K562 (cell line): ENCODE measurements around the gene C1QL2. TPM values are rescaled to one million over a fixed set of nuclear protein-coding genes. Genes with fewer than 3 reads are reported as not detected.
A peak's percentile ranks its signal among the peaks of the same experiment; 100 is the strongest.

Experiments
- ATAC-seq: fragments of 200-7000 bp; cut with Tn5 transposase; 3 replicates; pipeline ENCODE4 v1.9.1; 2020; ENCODE audit warnings: moderate library complexity
- Bru-seq: library from RNA; stranded (reverse); fragments of 400-500 nt; gene quantifications from one replicate; lab custom pipeline; 2021; lab: Mats Ljungman, UMichigan
- BruChase-seq, 2 experiments: library from RNA; stranded (reverse); fragments of 400-500 nt; gene quantifications; one replicate each; lab custom pipeline; 2021; lab: Mats Ljungman, UMichigan
- BruUV-seq: library from RNA; stranded (reverse); fragments of 400-500 nt; replicated peaks from 2 replicates; lab custom pipeline; 2021; lab: Mats Ljungman, UMichigan
- CTCF ChIA-PET: fragments of 300-600 bp; formaldehyde crosslinking; extraction: SDS; loops from one replicate; lab custom pipeline; 2021; ENCODE audit warnings: low intra/inter-chr PET ratio; lab: Yijun Ruan, JAX
- POLR2A ChIA-PET: fragments of 300-600, 350-650 bp; sonication (Branson Sonifier 250); formaldehyde crosslinking; extraction: SDS; loops from one replicate; lab custom pipeline; 2021; ENCODE audit warnings: antibody characterized with exemption, inconsistent platforms; lab: Yijun Ruan, JAX
- DNase-seq, 4 experiments: peaks; one replicate each; pipeline versions ENCODE4 v3.0.0 to v3.0.0-alpha.2; 2011 to 2018; ENCODE audit warnings: low spot score in 3 of 4, mixed read lengths in 3 of 4; ENCODE audit errors: extremely low read depth in 1 of 4
- FAIRE-seq: peaks from 2 replicates; lab custom pipeline; 2011; peaks lifted over from hg19 to GRCh38; lab: Jason Lieb, UNC
- H2AFZ ChIP-seq: 2 replicates; pipeline ENCODE4 v1.6.0; 2011; ENCODE audit warnings: low read depth, low read length, control low read depth, inconsistent platforms
- H3K27ac ChIP-seq: fragments of 200-600 bp; 3 replicates; pipeline ENCODE4 v1.8.0; 2011; ENCODE audit warnings: low read depth, mild to moderate bottlenecking, control low read depth, inconsistent platforms, low read length, moderate library complexity, mixed read lengths; ENCODE audit errors: extremely low read depth
- H3K27me3 ChIP-seq, 2 experiments: fragments of 300-600 bp in 1 of 2; 2 replicates in 1 of 2; 3 replicates in 1 of 2; pipeline versions ENCODE4 v1.6.0 to v1.8.0; 2011; ENCODE audit warnings: inconsistent platforms in 2 of 2, low read length in 2 of 2, mild to moderate bottlenecking in 1 of 2, mixed read lengths in 1 of 2, moderate library complexity in 1 of 2; ENCODE audit not compliant: control insufficient read depth in 2 of 2, insufficient read depth in 2 of 2
- H3K36me3 ChIP-seq: fragments of 300-600 bp; 3 replicates; pipeline ENCODE4 v1.8.0; 2011; ENCODE audit warnings: mild to moderate bottlenecking, low read length, inconsistent platforms; ENCODE audit not compliant: control insufficient read depth, insufficient read depth
- H3K4me1 ChIP-seq, 2 experiments: fragments of 200-600 bp in 1 of 2; replicated peaks in 1 of 2; 2 replicates in 1 of 2; 3 replicates in 1 of 2; pipeline versions ENCODE4 v1.5.1 to v1.8.0; 2011; ENCODE audit warnings: inconsistent platforms in 2 of 2, low read length in 2 of 2, mild to moderate bottlenecking in 1 of 2, mixed read lengths in 1 of 2, moderate library complexity in 1 of 2; ENCODE audit not compliant: control insufficient read depth in 2 of 2, insufficient read depth in 2 of 2
- H3K4me2 ChIP-seq: 2 replicates; pipeline ENCODE4 v1.6.1; 2011; ENCODE audit warnings: low read length, control low read depth, inconsistent platforms, mixed read lengths; ENCODE audit not compliant: insufficient read depth
- H3K4me3 ChIP-seq: fragments of 200-600 bp; sonication (generic), shearing (Covaris generic); 2 replicates; pipeline ENCODE4 v1.5.1; 2016; ENCODE audit warnings: control low read depth, inconsistent platforms
- H3K79me2 ChIP-seq: fragments of 200-600 bp; 3 replicates; pipeline ENCODE4 v1.8.0; 2011; ENCODE audit warnings: low read length, inconsistent platforms; ENCODE audit not compliant: control insufficient read depth, insufficient read depth
- H3K9ac ChIP-seq, 2 experiments: 2 replicates each; pipeline versions ENCODE4 v1.6.0 to v1.6.1; 2011; ENCODE audit warnings: low read depth in 2 of 2, low read length in 2 of 2, control low read depth in 1 of 2, inconsistent platforms in 1 of 2, mild to moderate bottlenecking in 1 of 2, mixed read lengths in 1 of 2; ENCODE audit not compliant: insufficient read depth in 1 of 2
- H3K9me1 ChIP-seq: one replicate; pipeline ENCODE4 v1.6.0; 2011; ENCODE audit warnings: inconsistent platforms, mild to moderate bottlenecking, low read length, moderate library complexity; ENCODE audit not compliant: control insufficient read depth, insufficient read depth
- H3K9me3 ChIP-seq: replicated peaks from 2 replicates; pipeline ENCODE4 v1.5.1; 2011; ENCODE audit warnings: low read depth, low read length, inconsistent platforms; ENCODE audit not compliant: control insufficient read depth, insufficient read depth
- H4K20me1 ChIP-seq: replicated peaks from 2 replicates; pipeline ENCODE4 v1.6.1; 2011; ENCODE audit warnings: low read length, inconsistent platforms, mixed read lengths; ENCODE audit not compliant: control insufficient read depth, insufficient read depth
- EGR1 ChIP-seq: fragments of 450-650 bp; conservative IDR thresholded peaks from 2 replicates; pipeline ENCODE4 v1.6.1; 2017; ENCODE audit warnings: mild to moderate bottlenecking
- SREBF2 ChIP-seq: sonication (generic); formaldehyde crosslinking; IDR thresholded peaks from 2 replicates; pipeline ENCODE4 v1.4.0; 2020; ENCODE audit warnings: mild to moderate bottlenecking, missing genetic modification reagents
- WGBS: fragments of 100-300 bp; shearing (Covaris generic); methylation state at CpG from one replicate; pipeline ENCODE4 v1.1.6; 2016; ENCODE audit warnings: low coverage, mixed read lengths; ENCODE audit not compliant: insufficient coverage; ENCODE audit errors: missing lambda C conversion rate; 5-methylcytosine and 5-hydroxymethylcytosine counted together
- in situ Hi-C: fragments of 300-500 bp; cut with MboI; formaldehyde crosslinking; loops from 4 replicates; pipeline ENCODE4 v1.15.0; 2018; ENCODE audit warnings: inconsistent platforms, mixed read lengths
- intact Hi-C: fragments of 100-400 bp; cut with micrococcal nuclease; formaldehyde crosslinking; loops from 2 replicates; pipeline ENCODE4 v1.14.2; 2022
- long read RNA-seq, 3 experiments: library from polyadenylated mRNA in 2 of 3; library from RNA in 1 of 3; unstranded in 2 of 3; stranded (forward) in 1 of 3; transcript quantifications; one replicate each; pipeline ENCODE4 v2.0.0, GENCODE V29; 2019 to 2022
- polyA minus RNA-seq, 3 experiments: library from RNA; depleted of rRNA, polyadenylated mRNA; stranded (reverse); fragments of >200 nt; gene quantifications; 2 replicates each; pipeline ENCODE4 v1.2.3, GENCODE V29; 2011
- polyA plus RNA-seq, 8 experiments: library from polyadenylated mRNA; depleted of rRNA in 4 of 8; stranded (reverse) in 5 of 8; unstranded in 3 of 8; fragments of >200 nt; fragmentation: Nextera tagmentation in 2 of 8; fragmentation: Illumina TruSeq in 1 of 8; extraction: Ambion mirVana in 2 of 8; extraction: Trizol in 1 of 8; gene quantifications; 2 replicates each; pipeline versions ENCODE4 v1.2.1 to v1.2.3, GENCODE V29; 2011 to 2014; ENCODE audit warnings: inconsistent platforms in 1 of 8, missing spikeins in 1 of 8
- total RNA-seq, 7 experiments: library from RNA; depleted of rRNA in 6 of 7; stranded (reverse); fragments of >200 nt in 6 of 7; fragmentation: Illumina TruSeq in 2 of 7; extraction: Trizol in 2 of 7; gene quantifications; 2 replicates each; pipeline versions ENCODE4 v1.2.1 to v1.2.3, GENCODE V29; 2011 to 2021; ENCODE audit warnings: low replicate concordance in 1 of 7

C1QL2 gene
- total RNA-seq (2011; cell fraction: chromatin; rRNA removed; ENCODE audit: low replicate concordance): not detected in 2 replicates
- not detected in 2 replicates for total RNA-seq (2011; cell fraction: nucleolus; rRNA removed)
- total RNA-seq (2011; cell fraction: nucleoplasm; rRNA removed): not detected in 2 replicates
- total RNA-seq (2014; rRNA removed): not detected in 2 replicates
- not detected in 2 replicates for total RNA-seq (2014; rRNA removed; fragmentation: Illumina TruSeq; extraction: Trizol)
- not detected in 2 replicates for total RNA-seq (2015; rRNA removed; fragmentation: Illumina TruSeq; extraction: Trizol)
- total RNA-seq (2021): not detected in 2 replicates
- not detected in 2 replicates for polyA plus RNA-seq (2011; rRNA removed)
- polyA plus RNA-seq (2011; cell fraction: cytosol; rRNA removed): not detected in 2 replicates
- polyA plus RNA-seq (2011; cell fraction: nucleus; rRNA removed): not detected in 2 replicates
- polyA plus RNA-seq (2012): not detected in 2 replicates
- polyA plus RNA-seq (2014; fragmentation: Illumina TruSeq; extraction: Trizol): not detected in 2 replicates
- not detected for polyA plus RNA-seq (2014; fragmentation: Nextera tagmentation; extraction: Ambion mirVana)
- polyA plus RNA-seq (2014; rRNA removed): not detected in 2 replicates
- polyA minus RNA-seq (2011; rRNA and poly(A)+ RNA removed): not detected in 2 replicates
- not detected in 2 replicates for polyA minus RNA-seq (2011; cell fraction: cytosol; rRNA and poly(A)+ RNA removed)
- polyA minus RNA-seq (2011; cell fraction: nucleus; rRNA and poly(A)+ RNA removed): not detected in 2 replicates
- Bru-seq, nascent RNA: not detected
- BruChase-seq, experiment 1, labeled RNA remaining after a 2-hour chase: not detected
- BruChase-seq, experiment 2, labeled RNA remaining after a 6-hour chase: not detected
- long read RNA-seq, experiment 1: 0 reads
- long read RNA-seq, experiment 2: 0 reads
- long read RNA-seq, experiment 3: 0 reads

GRCh38 chr2:119158563-119159347 is at the start of gene C1QL2:
Gene C1QL2, minus strand, starts transcription at chr2:119158751. Its CDS starts 482 bp downstream, at chr2:119158269.
- FAIRE-seq: no peak
- no peak for ATAC-seq
- Histone ChIP-seq H3K4me1 (peaks cover 0 to 6% of the 10 kb centered on the region in 2 experiments; a peak in 1 of 5 replicates), H3K9me1 (no peaks in the 10 kb centered on the region), H2AFZ (no peak within 1 kb of the TSS), H3K27ac (no peak within 1 kb of the TSS), H3K27me3 (peaks cover 20 to 51% of the 10 kb centered on the region in 2 experiments; a peak in 4 of 5 replicates), H3K36me3 (no peaks in the 10 kb centered on the region), H3K9me3 (no peaks in the 10 kb centered on the region), H3K79me2 (no peaks in the 10 kb centered on the region), H3K4me3 (no peak within 1 kb of the TSS), H3K4me2 (no peak within 1 kb of the TSS), H3K9ac (no peak within 1 kb of the TSS), H4K20me1 (peaks cover 9% of the 10 kb centered on the region; the same call in 1 of the 2 replicates)
- in situ Hi-C loops: no loop called here
- CTCF ChIA-PET: no interaction called here
- TF ChIP-seq EGR1: peak; percentile 28
- TF ChIP-seq SREBF2 (CRISPR knock-in tag): no peak
- POLR2A ChIA-PET: no interaction called here
- BruUV-seq: no TSS peak
- DNase-seq: no peak
- WGBS: 28% methylated on average over 32 of the region's 71 CpGs
- intact Hi-C loops: no loop called here
